Uterus (tissue), 4 donors: ENCODE data around the gene OLIG1. TPM values are rescaled to one million over a fixed set of nuclear protein-coding genes. Genes with fewer than 3 reads are reported as not detected.

Experiments
- DNase-seq, 2 donors: peaks; one replicate each; pipeline ENCODE4 v3.0.0-alpha.2; 2019 to 2020
- H3K27ac ChIP-seq, 2 donors: fragments of 200-600 bp; sonication (generic); 1 replicate in 1 of 2; 2 replicates in 1 of 2; pipeline ENCODE4 v1.5.1; 2016 to 2018
- H3K27me3 ChIP-seq, 2 donors: fragments of 200-600 bp; sonication (generic); one replicate each; pipeline ENCODE4 v1.5.1; 2018 to 2019; ENCODE audit warnings: control low read depth in 1 of 2
- H3K36me3 ChIP-seq, 2 donors: fragments of 200-600 bp; sonication (generic); one replicate each; pipeline ENCODE4 v1.5.1; 2019; ENCODE audit warnings: control low read depth in 1 of 2
- H3K4me1 ChIP-seq, 2 donors: fragments of 200-600 bp; sonication (generic); one replicate each; pipeline ENCODE4 v1.5.1; 2018 to 2019; ENCODE audit warnings: control low read depth in 1 of 2
- H3K4me3 ChIP-seq, 2 donors: fragments of 200-600 bp; sonication (generic); 1 replicate in 1 of 2; 2 replicates in 1 of 2; pipeline ENCODE4 v1.5.1; 2018 to 2019; ENCODE audit warnings: mild to moderate bottlenecking in 1 of 2
- H3K9me3 ChIP-seq, 2 donors: fragments of 200-600 bp; sonication (generic); one replicate each; pipeline ENCODE4 v1.5.1; 2019; ENCODE audit warnings: control low read depth in 1 of 2
- POLR2A ChIP-seq, 2 donors: fragments of 450-650 bp; IDR thresholded peaks; one replicate each; pipeline ENCODE4 v1.6.1; 2016; ENCODE audit warnings: antibody characterized with exemption in 2 of 2, mild to moderate bottlenecking in 1 of 2, moderate library complexity in 1 of 2
- intact Hi-C: fragments of 100-400 bp; cut with DNase I; formaldehyde crosslinking; loops from one replicate; pipeline ENCODE4 v1.15.1; 2023; ENCODE audit warnings: low total_unique reads
- total RNA-seq, 4 donors: library from RNA; depleted of rRNA in 3 of 4; stranded (reverse); fragments of >200 nt in 3 of 4; gene quantifications; one replicate each; pipeline versions ENCODE4 v1.1.0 to v1.2.4, GENCODE V29; 2014 to 2023
- TF ChIP-seq, protein P1 (sequence below), 4 experiments: fragments of 200-600 bp in 2 of 4; fragments of 450-650 bp in 2 of 4; sonication (generic) in 2 of 4; IDR thresholded peaks; one replicate each; pipeline ENCODE4 v1.5.1; 2016 to 2019; ENCODE audit warnings: antibody characterized with exemption in 4 of 4, mild to moderate bottlenecking in 2 of 4, moderate library complexity in 1 of 4
- donor health status: DM: yes; HTN: yes; CAD: no.

Gene OLIG1
- not detected for total RNA-seq

DNA sequence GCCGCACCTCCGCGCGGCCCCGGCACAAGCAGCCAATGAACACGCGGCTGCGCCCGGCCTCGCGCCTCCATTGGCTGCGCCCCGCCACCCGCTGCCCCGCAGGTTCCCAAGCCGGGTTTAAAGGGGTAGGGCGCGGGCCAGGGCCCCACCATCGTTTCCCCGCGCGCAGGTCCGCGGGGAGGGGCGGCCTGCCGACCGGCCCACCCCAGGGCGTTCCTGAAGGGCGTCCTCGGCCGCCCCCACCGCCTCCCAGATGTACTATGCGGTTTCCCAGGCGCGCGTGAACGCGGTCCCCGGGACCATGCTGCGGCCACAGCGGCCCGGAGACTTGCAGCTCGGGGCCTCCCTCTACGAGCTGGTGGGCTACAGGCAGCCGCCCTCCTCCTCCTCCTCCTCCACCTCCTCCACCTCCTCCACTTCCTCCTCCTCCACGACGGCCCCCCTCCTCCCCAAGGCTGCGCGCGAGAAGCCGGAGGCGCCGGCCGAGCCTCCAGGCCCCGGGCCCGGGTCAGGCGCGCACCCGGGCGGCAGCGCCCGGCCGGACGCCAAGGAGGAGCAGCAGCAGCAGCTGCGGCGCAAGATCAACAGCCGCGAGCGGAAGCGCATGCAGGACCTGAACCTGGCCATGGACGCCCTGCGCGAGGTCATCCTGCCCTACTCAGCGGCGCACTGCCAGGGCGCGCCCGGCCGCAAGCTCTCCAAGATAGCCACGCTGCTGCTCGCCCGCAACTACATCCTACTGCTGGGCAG lies at the start of gene OLIG1:
OLIG1 (plus strand) TSS at position 148 of the 750 bp plus-strand sequence; CDS start at position 254, 106 bp downstream.
- Histone ChIP-seq H3K27ac (no peak within 1 kb of the TSS), H3K36me3 (no peaks in the 10 kb centered on the region), H3K4me3 (no peak within 1 kb of the TSS), H3K27me3 (peaks cover 0 to 39% of the 10 kb centered on the region in 2 donors), H3K9me3 (peaks cover 0 to 5% of the 10 kb centered on the region in 2 donors), H3K4me1 (peaks cover 0 to 16% of the 10 kb centered on the region in 2 donors)
- TF ChIP-seq, protein P1, sequence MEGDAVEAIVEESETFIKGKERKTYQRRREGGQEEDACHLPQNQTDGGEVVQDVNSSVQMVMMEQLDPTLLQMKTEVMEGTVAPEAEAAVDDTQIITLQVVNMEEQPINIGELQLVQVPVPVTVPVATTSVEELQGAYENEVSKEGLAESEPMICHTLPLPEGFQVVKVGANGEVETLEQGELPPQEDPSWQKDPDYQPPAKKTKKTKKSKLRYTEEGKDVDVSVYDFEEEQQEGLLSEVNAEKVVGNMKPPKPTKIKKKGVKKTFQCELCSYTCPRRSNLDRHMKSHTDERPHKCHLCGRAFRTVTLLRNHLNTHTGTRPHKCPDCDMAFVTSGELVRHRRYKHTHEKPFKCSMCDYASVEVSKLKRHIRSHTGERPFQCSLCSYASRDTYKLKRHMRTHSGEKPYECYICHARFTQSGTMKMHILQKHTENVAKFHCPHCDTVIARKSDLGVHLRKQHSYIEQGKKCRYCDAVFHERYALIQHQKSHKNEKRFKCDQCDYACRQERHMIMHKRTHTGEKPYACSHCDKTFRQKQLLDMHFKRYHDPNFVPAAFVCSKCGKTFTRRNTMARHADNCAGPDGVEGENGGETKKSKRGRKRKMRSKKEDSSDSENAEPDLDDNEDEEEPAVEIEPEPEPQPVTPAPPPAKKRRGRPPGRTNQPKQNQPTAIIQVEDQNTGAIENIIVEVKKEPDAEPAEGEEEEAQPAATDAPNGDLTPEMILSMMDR (IDR thresholded peaks at IDR 0.05), result no peak
- TF ChIP-seq POLR2A (IDR thresholded peaks at IDR 0.05), result no peak
- intact Hi-C loops, result no loop called here
- no peak for DNase-seq

- TF ChIP-seq POLR2A (IDR thresholded peaks at IDR 0.05), result no peak
- TF ChIP-seq, protein P1 (IDR thresholded peaks at IDR 0.05), result no peak
- Histone ChIP-seq H3K4me3 (no peak overlapping the region), H3K4me1 (peaks cover 0 to 21% of the 10 kb centered on the region in 2 donors), H3K36me3 (no peaks in the 10 kb centered on the region), H3K27ac (no peak overlapping the region), H3K9me3 (no peaks in the 10 kb centered on the region), H3K27me3 (peaks cover 0 to 63% of the 10 kb centered on the region in 2 donors)
- no peak for DNase-seq
- intact Hi-C loops, result no loop called here
Measured at GRCh38 chr21:33020558-33021100, 49.3 kb upstream of the OLIG1 start.

DNA sequence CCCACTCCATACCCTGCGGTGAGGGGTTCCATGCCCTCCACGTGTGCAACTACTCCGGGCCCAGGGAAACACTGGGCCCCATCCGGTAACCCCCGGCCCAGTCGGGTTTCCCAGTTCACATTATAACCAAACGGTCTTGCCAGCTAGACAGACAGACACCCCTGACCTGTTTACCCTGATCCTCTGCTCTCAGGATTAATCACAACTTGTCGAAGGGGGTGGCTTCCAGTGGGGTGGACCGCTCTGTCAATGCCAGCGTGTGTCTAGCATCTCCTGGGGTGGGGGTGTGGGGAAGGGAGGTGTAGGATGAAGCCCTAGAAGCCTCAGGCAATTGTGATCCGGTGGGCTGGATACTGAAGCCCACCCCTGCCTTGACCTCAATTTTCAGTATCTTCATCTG lies 48.8 kb upstream of the OLIG1 start:
- Histone ChIP-seq H3K4me3 (no peak overlapping the region), H3K4me1 (peaks cover 0 to 23% of the 10 kb centered on the region in 2 donors), H3K27me3 (peaks cover 0 to 68% of the 10 kb centered on the region in 2 donors), H3K36me3 (no peaks in the 10 kb centered on the region), H3K9me3 (no peaks in the 10 kb centered on the region), H3K27ac (no peak overlapping the region)
- no peak for DNase-seq
- intact Hi-C loops, result no loop called here
- TF ChIP-seq, protein P1 (IDR thresholded peaks at IDR 0.05), result no peak
- TF ChIP-seq POLR2A (IDR thresholded peaks at IDR 0.05), result no peak

GRCh38 chr21:33021667-33022066 lies 48.3 kb upstream of the OLIG1 start:
- peaks cover 0 to 23% of the 10 kb centered on the region in 2 donors for H3K4me1 ChIP-seq
- peaks cover 0 to 73% of the 10 kb centered on the region in 2 donors for H3K27me3 ChIP-seq
- H3K27ac ChIP-seq, result no peak overlapping the region
- TF ChIP-seq, protein P1 (IDR thresholded peaks at IDR 0.05), result no peak
- no peak for TF ChIP-seq POLR2A (IDR thresholded peaks at IDR 0.05)
- no peaks in the 10 kb centered on the region for H3K36me3 ChIP-seq
- no peaks in the 10 kb centered on the region for H3K9me3 ChIP-seq
- no peak for DNase-seq
- intact Hi-C loops, result no loop called here
- H3K4me3 ChIP-seq, result no peak overlapping the region

GRCh38 chr21:33022489-33022827 lies 47.5 kb upstream of the OLIG1 start:
- Histone ChIP-seq H3K27me3 (peaks cover 0 to 78% of the 10 kb centered on the region in 2 donors), H3K27ac (no peak overlapping the region), H3K4me1 (peaks cover 0 to 23% of the 10 kb centered on the region in 2 donors), H3K4me3 (no peak overlapping the region), H3K36me3 (no peaks in the 10 kb centered on the region), H3K9me3 (no peaks in the 10 kb centered on the region)
- intact Hi-C loops, result no loop called here
- TF ChIP-seq, protein P1 (IDR thresholded peaks at IDR 0.05), result no peak
- TF ChIP-seq POLR2A (IDR thresholded peaks at IDR 0.05), result no peak
- no peak for DNase-seq
